ENCODE data around the gene EXOC7. TPM values are rescaled to one million over a fixed set of nuclear protein-coding genes. Genes with fewer than 3 reads are reported as not detected.
A peak's percentile ranks its signal among the peaks of the same experiment; 100 is the strongest.
"Not testable (repeated sequence)": the region's sequence is repeated elsewhere in the genome, so short reads cannot be mapped to it uniquely, and the experiment has no call there.

Gene EXOC7
- polyA plus RNA-seq, 2 donors: 57.0 to 77.2 TPM

GRCh38 chr17:76049239-76049638 is 54.3 kb downstream of the EXOC7 start:
- H3K27ac ChIP-seq (ENCODE audit: low read depth in 2 of 2, low read length in 1 of 2): no peak overlapping the region

GRCh38 chr17:76048711-76049110 is 54.9 kb downstream of the EXOC7 start:
- H3K4me3 ChIP-seq (ENCODE audit: low read depth in 1 of 2, low read length in 2 of 2): no peak overlapping the region
- peaks cover 2 to 8% of the 10 kb centered on the region in 2 donors for H3K4me1 ChIP-seq (ENCODE audit: control insufficient read depth in 2 of 2, insufficient read depth in 2 of 2, low read length in 1 of 2)
- H3K27ac ChIP-seq (ENCODE audit: low read depth in 2 of 2, low read length in 1 of 2): no peak overlapping the region
- H3K9me3 ChIP-seq (ENCODE audit: control insufficient read depth in 2 of 2, insufficient read depth in 1 of 2, low read depth in 1 of 2, low read length in 1 of 2): no peaks in the 10 kb centered on the region
- H3K36me3 ChIP-seq (ENCODE audit: control insufficient read depth in 2 of 2, insufficient read depth in 2 of 2, low read length in 1 of 2): peaks cover 9 to 35% of the 10 kb centered on the region in 2 donors
- WGBS, 2 donors: 78 to 80% methylated on average over 9 of the region's 9 CpGs
- H3K27me3 ChIP-seq (ENCODE audit: control insufficient read depth in 1 of 2, insufficient read depth in 2 of 2, low read length in 2 of 2): no peaks in the 10 kb centered on the region

More at GRCh38 chr17:76049239-76049638, 54.3 kb downstream of the EXOC7 start:
- Histone ChIP-seq H3K27me3 (ENCODE audit: control insufficient read depth in 1 of 2, insufficient read depth in 2 of 2, low read length in 2 of 2) (no peaks in the 10 kb centered on the region), H3K4me3 (ENCODE audit: low read depth in 1 of 2, low read length in 2 of 2) (no peak overlapping the region), H3K9me3 (ENCODE audit: control insufficient read depth in 2 of 2, insufficient read depth in 1 of 2, low read depth in 1 of 2, low read length in 1 of 2) (no peaks in the 10 kb centered on the region), H3K36me3 (ENCODE audit: control insufficient read depth in 2 of 2, insufficient read depth in 2 of 2, low read length in 1 of 2) (peaks cover 6 to 32% of the 10 kb centered on the region in 2 donors), H3K4me1 (ENCODE audit: control insufficient read depth in 2 of 2, insufficient read depth in 2 of 2, low read length in 1 of 2) (peaks cover 2 to 8% of the 10 kb centered on the region in 2 donors)
- WGBS, 2 donors: 91 to 92% methylated on average over 3 of the region's 3 CpGs

- H3K27ac ChIP-seq (ENCODE audit: low read depth in 2 of 2, low read length in 1 of 2): no peak overlapping the region
- H3K36me3 ChIP-seq (ENCODE audit: control insufficient read depth in 2 of 2, insufficient read depth in 2 of 2, low read length in 1 of 2): peaks cover 15 to 41% of the 10 kb centered on the region in 2 donors
- WGBS, 2 donors: 83 to 85% methylated on average over 9 of the region's 9 CpGs
- no peaks in the 10 kb centered on the region for H3K9me3 ChIP-seq (ENCODE audit: control insufficient read depth in 2 of 2, insufficient read depth in 1 of 2, low read depth in 1 of 2, low read length in 1 of 2)
- H3K4me3 ChIP-seq (ENCODE audit: low read depth in 1 of 2, low read length in 2 of 2): no peak overlapping the region
- peaks cover 2 to 8% of the 10 kb centered on the region in 2 donors for H3K4me1 ChIP-seq (ENCODE audit: control insufficient read depth in 2 of 2, insufficient read depth in 2 of 2, low read length in 1 of 2)
- H3K27me3 ChIP-seq (ENCODE audit: control insufficient read depth in 1 of 2, insufficient read depth in 2 of 2, low read length in 2 of 2): no peaks in the 10 kb centered on the region
Measured at GRCh38 chr17:76048025-76048605, 55.5 kb downstream of the EXOC7 start.

- WGBS, 2 donors: 66 to 72% methylated on average over 8 of the region's 8 CpGs
- no peaks in the 10 kb centered on the region for H3K9me3 ChIP-seq (ENCODE audit: control insufficient read depth in 2 of 2, insufficient read depth in 1 of 2, low read depth in 1 of 2, low read length in 1 of 2)
- H3K27ac ChIP-seq (ENCODE audit: low read depth in 2 of 2, low read length in 1 of 2): peak overlapping the region; percentile 80 to 83
- H3K4me1 ChIP-seq (ENCODE audit: control insufficient read depth in 2 of 2, insufficient read depth in 2 of 2, low read length in 1 of 2): peaks cover 2 to 6% of the 10 kb centered on the region in 2 donors
- H3K4me3 ChIP-seq (ENCODE audit: low read depth in 1 of 2, low read length in 2 of 2): no peak overlapping the region
- no peaks in the 10 kb centered on the region for H3K27me3 ChIP-seq (ENCODE audit: control insufficient read depth in 1 of 2, insufficient read depth in 2 of 2, low read length in 2 of 2)
- H3K36me3 ChIP-seq (ENCODE audit: control insufficient read depth in 2 of 2, insufficient read depth in 2 of 2, low read length in 1 of 2): peaks cover 18 to 50% of the 10 kb centered on the region in 2 donors
Measured at GRCh38 chr17:76046064-76046463, 57.5 kb downstream of the EXOC7 start.

GRCh38 chr17:76044475-76045007 is 59.0 kb downstream of the EXOC7 start:
- H3K4me1 ChIP-seq (ENCODE audit: control insufficient read depth in 2 of 2, insufficient read depth in 2 of 2, low read length in 1 of 2); H3K9me3 ChIP-seq (ENCODE audit: control insufficient read depth in 2 of 2, insufficient read depth in 1 of 2, low read depth in 1 of 2, low read length in 1 of 2); H3K27me3 ChIP-seq (ENCODE audit: control insufficient read depth in 1 of 2, insufficient read depth in 2 of 2, low read length in 2 of 2): not testable (repeated sequence)
- 63 to 68% methylated on average over 11 of the region's 11 CpGs for whole genome bisulfite sequencing, 2 donors
- Histone ChIP-seq H3K27ac (ENCODE audit: low read depth in 2 of 2, low read length in 1 of 2) (peak overlapping the region; percentile 87 to 94), H3K4me3 (ENCODE audit: low read depth in 1 of 2, low read length in 2 of 2) (peak overlapping the region in 1 of 2 donors; percentile 16), H3K36me3 (ENCODE audit: control insufficient read depth in 2 of 2, insufficient read depth in 2 of 2, low read length in 1 of 2) (peaks cover 33 to 62% of the 10 kb centered on the region in 2 donors)

GRCh38 chr17:76042868-76043267 is 60.7 kb downstream of the EXOC7 start:
- not testable (repeated sequence) for H3K27ac ChIP-seq (ENCODE audit: low read depth in 2 of 2, low read length in 1 of 2); H3K4me3 ChIP-seq (ENCODE audit: low read depth in 1 of 2, low read length in 2 of 2); H3K9me3 ChIP-seq (ENCODE audit: control insufficient read depth in 2 of 2, insufficient read depth in 1 of 2, low read depth in 1 of 2, low read length in 1 of 2); H3K4me1 ChIP-seq (ENCODE audit: control insufficient read depth in 2 of 2, insufficient read depth in 2 of 2, low read length in 1 of 2); H3K27me3 ChIP-seq (ENCODE audit: control insufficient read depth in 1 of 2, insufficient read depth in 2 of 2, low read length in 2 of 2)
- 96 to 97% methylated on average over 3 of the region's 3 CpGs for WGBS, 2 donors
- H3K36me3 ChIP-seq (ENCODE audit: control insufficient read depth in 2 of 2, insufficient read depth in 2 of 2, low read length in 1 of 2): peaks cover 34 to 63% of the 10 kb centered on the region in 2 donors

GRCh38 chr17:76040376-76040775 is 63.2 kb downstream of the EXOC7 start:
- WGBS, 2 donors: 66 to 84% methylated on average over 6 of the region's 6 CpGs
- Histone ChIP-seq H3K27me3 (ENCODE audit: control insufficient read depth in 1 of 2, insufficient read depth in 2 of 2, low read length in 2 of 2) (no peaks in the 10 kb centered on the region), H3K4me1 (ENCODE audit: control insufficient read depth in 2 of 2, insufficient read depth in 2 of 2, low read length in 1 of 2) (peaks cover 0 to 4% of the 10 kb centered on the region in 2 donors), H3K36me3 (ENCODE audit: control insufficient read depth in 2 of 2, insufficient read depth in 2 of 2, low read length in 1 of 2) (peaks cover 34 to 50% of the 10 kb centered on the region in 2 donors), H3K4me3 (ENCODE audit: low read depth in 1 of 2, low read length in 2 of 2) (no peak overlapping the region), H3K27ac (ENCODE audit: low read depth in 2 of 2, low read length in 1 of 2) (peak overlapping the region in 1 of 2 donors; percentile 0), H3K9me3 (ENCODE audit: control insufficient read depth in 2 of 2, insufficient read depth in 1 of 2, low read depth in 1 of 2, low read length in 1 of 2) (no peaks in the 10 kb centered on the region)

GRCh38 chr17:76039121-76039520 is 64.5 kb downstream of the EXOC7 start:
- H3K27ac ChIP-seq (ENCODE audit: low read depth in 2 of 2, low read length in 1 of 2): no peak overlapping the region
- peaks cover 31 to 42% of the 10 kb centered on the region in 2 donors for H3K36me3 ChIP-seq (ENCODE audit: control insufficient read depth in 2 of 2, insufficient read depth in 2 of 2, low read length in 1 of 2)
- H3K9me3 ChIP-seq (ENCODE audit: control insufficient read depth in 2 of 2, insufficient read depth in 1 of 2, low read depth in 1 of 2, low read length in 1 of 2): no peaks in the 10 kb centered on the region
- H3K4me1 ChIP-seq (ENCODE audit: control insufficient read depth in 2 of 2, insufficient read depth in 2 of 2, low read length in 1 of 2): no peaks in the 10 kb centered on the region
- no peak overlapping the region for H3K4me3 ChIP-seq (ENCODE audit: low read depth in 1 of 2, low read length in 2 of 2)
- no peaks in the 10 kb centered on the region for H3K27me3 ChIP-seq (ENCODE audit: control insufficient read depth in 1 of 2, insufficient read depth in 2 of 2, low read length in 2 of 2)
- WGBS, 2 donors: 76 to 80% methylated on average over 6 of the region's 6 CpGs

GRCh38 chr17:76038050-76038449 is 65.5 kb downstream of the EXOC7 start:
- H3K4me1 ChIP-seq (ENCODE audit: control insufficient read depth in 2 of 2, insufficient read depth in 2 of 2, low read length in 1 of 2): no peaks in the 10 kb centered on the region
- WGBS, 2 donors: 63 to 65% methylated on average over 3 of the region's 3 CpGs
- H3K36me3 ChIP-seq (ENCODE audit: control insufficient read depth in 2 of 2, insufficient read depth in 2 of 2, low read length in 1 of 2): peaks cover 23 to 34% of the 10 kb centered on the region in 2 donors
- H3K9me3 ChIP-seq (ENCODE audit: control insufficient read depth in 2 of 2, insufficient read depth in 1 of 2, low read depth in 1 of 2, low read length in 1 of 2): no peaks in the 10 kb centered on the region
- no peak overlapping the region for H3K27ac ChIP-seq (ENCODE audit: low read depth in 2 of 2, low read length in 1 of 2)
- no peak overlapping the region for H3K4me3 ChIP-seq (ENCODE audit: low read depth in 1 of 2, low read length in 2 of 2)
- no peaks in the 10 kb centered on the region for H3K27me3 ChIP-seq (ENCODE audit: control insufficient read depth in 1 of 2, insufficient read depth in 2 of 2, low read length in 2 of 2)

Measured in esophagus (tissue), 2 donors.